Peyer's patch (tissue), 4 donors: ENCODE data around the gene RASSF3. TPM values are rescaled to one million over a fixed set of nuclear protein-coding genes. Genes with fewer than 3 reads are reported as not detected.

Experiments used
- DNase-seq, 3 donors: peaks; one replicate each; pipeline ENCODE4 v3.0.0-alpha.2; 2017 to 2019
- H3K27ac ChIP-seq, 4 donors: fragments of 200-600 bp; sonication (generic); one replicate each; pipeline ENCODE4 v1.5.1; 2016 to 2019
- H3K27me3 ChIP-seq, 2 donors: fragments of 200-600 bp; sonication (generic); one replicate each; pipeline ENCODE4 v1.5.1; 2019
- H3K36me3 ChIP-seq, 3 donors: fragments of 200-600 bp; sonication (generic); one replicate each; pipeline ENCODE4 v1.5.1; 2016 to 2019
- H3K4me1 ChIP-seq, 4 donors: fragments of 200-600 bp; sonication (generic); one replicate each; pipeline ENCODE4 v1.5.1; 2016 to 2019
- H3K4me3 ChIP-seq, 4 donors: fragments of 200-600 bp; sonication (generic); 1 replicate in 3 of 4; 2 replicates in 1 of 4; pipeline ENCODE4 v1.5.1; 2016 to 2019; ENCODE audit warnings: mild to moderate bottlenecking in 1 of 4
- H3K9me3 ChIP-seq, 4 donors: fragments of 200-600 bp; sonication (generic); one replicate each; pipeline ENCODE4 v1.5.1; 2016 to 2019; ENCODE audit warnings: mild to moderate bottlenecking in 1 of 4
- CTCF ChIP-seq, 6 experiments: fragments of 450-650 bp in 4 of 6; fragments of 200-600 bp in 2 of 6; sonication (generic) in 1 of 6; IDR thresholded peaks; one replicate each; pipeline ENCODE4 v1.5.1; 2017 to 2019; ENCODE audit warnings: antibody characterized with exemption in 6 of 6, mild to moderate bottlenecking in 3 of 6, moderate library complexity in 1 of 6
- POLR2A ChIP-seq, 2 donors: fragments of 450-650 bp; IDR thresholded peaks; one replicate each; pipeline ENCODE4 v1.5.1; 2017; ENCODE audit warnings: antibody characterized with exemption in 2 of 2, mild to moderate bottlenecking in 2 of 2, moderate library complexity in 2 of 2
- total RNA-seq, 4 donors: library from RNA; depleted of rRNA; stranded (reverse); fragments of >200 nt; gene quantifications; one replicate each; pipeline ENCODE4 v1.1.0, GENCODE V29; 2016

RASSF3 gene
- total RNA-seq, 4 donors from 2014 or later: 14.3 to 60.2 (median 27.2) TPM

GRCh38 chr12:64655141-64655540, 44.8 kb downstream of the RASSF3 start:
- Histone ChIP-seq H3K4me1 (peaks cover 0 to 39% (median 7%) of the 10 kb centered on the region in 4 donors), H3K27me3 (no peaks in the 10 kb centered on the region), H3K4me3 (no peak overlapping the region), H3K9me3 (no peaks in the 10 kb centered on the region), H3K27ac (no peak overlapping the region), H3K36me3 (no peaks in the 10 kb centered on the region)
- DNase-seq: no peak
- no peak for TF ChIP-seq CTCF (IDR thresholded peaks at IDR 0.05)
- no peak for TF ChIP-seq POLR2A (IDR thresholded peaks at IDR 0.05)

DNA sequence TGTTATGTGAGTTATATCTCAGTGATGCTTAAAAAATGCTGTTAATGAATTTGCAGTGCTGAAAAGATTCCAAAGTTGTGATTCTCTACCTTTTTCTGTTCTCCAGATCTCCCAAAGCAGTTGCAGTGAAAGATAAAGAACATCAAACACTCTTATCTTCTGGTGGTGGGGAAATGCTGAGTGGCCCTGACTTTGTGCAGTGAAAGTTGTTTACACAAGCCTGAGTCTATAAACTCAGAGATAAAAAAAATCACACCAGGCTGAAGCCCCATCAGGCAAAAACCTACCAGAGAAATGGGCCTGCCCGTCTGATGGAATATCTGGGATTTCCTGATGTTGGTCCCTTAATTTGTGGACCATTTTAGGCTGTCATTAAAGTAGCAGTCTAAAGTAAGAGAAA, 46.1 kb downstream of the RASSF3 start:
- Histone ChIP-seq H3K27me3 (no peaks in the 10 kb centered on the region), H3K27ac (no peak overlapping the region), H3K36me3 (no peaks in the 10 kb centered on the region), H3K4me3 (no peak overlapping the region), H3K9me3 (no peaks in the 10 kb centered on the region), H3K4me1 (peaks cover 0 to 35% (median 5%) of the 10 kb centered on the region in 4 donors)
- TF ChIP-seq CTCF (IDR thresholded peaks at IDR 0.05) (no peak), POLR2A (IDR thresholded peaks at IDR 0.05) (no peak)
- DNase-seq: no peak

DNA sequence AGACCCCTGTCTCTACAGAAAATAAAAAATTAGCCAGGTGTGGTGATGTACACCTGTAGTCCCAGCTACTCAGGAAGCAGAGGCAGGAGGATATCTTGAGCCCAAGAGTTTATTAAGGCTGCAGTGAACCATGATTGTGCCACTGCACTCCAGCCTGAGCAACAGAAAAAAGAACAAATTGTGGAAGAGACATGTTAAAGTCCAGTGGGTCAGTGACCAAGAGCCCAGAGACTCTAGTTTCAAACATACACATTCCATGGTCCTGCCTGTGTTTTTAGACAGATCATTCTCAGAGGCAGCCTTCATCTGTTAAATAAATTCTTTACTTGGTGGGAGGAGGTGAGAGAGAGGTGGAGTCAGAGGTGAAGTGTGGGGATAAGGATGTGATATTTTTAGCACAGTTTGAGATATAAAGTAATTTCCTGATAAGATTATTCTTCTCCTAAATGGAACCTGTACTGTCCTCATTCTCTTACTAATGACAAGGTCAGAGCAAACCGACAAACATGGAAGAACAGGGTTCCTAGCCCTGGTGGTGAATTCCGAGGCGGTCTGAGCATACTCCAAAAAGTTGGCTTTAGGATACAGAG, 48.7 kb downstream of the RASSF3 start:
- no peaks in the 10 kb centered on the region for H3K9me3 ChIP-seq
- DNase-seq: no peak
- peak overlapping the region in 2 of 4 donors; percentile 6 to 46 for H3K27ac ChIP-seq
- H3K4me1 ChIP-seq: peaks cover 0 to 24% (median 5%) of the 10 kb centered on the region in 4 donors
- no peak for TF ChIP-seq CTCF (IDR thresholded peaks at IDR 0.05)
- TF ChIP-seq POLR2A (IDR thresholded peaks at IDR 0.05): no peak
- no peaks in the 10 kb centered on the region for H3K36me3 ChIP-seq
- H3K4me3 ChIP-seq: no peak overlapping the region
- no peaks in the 10 kb centered on the region for H3K27me3 ChIP-seq

GRCh38 chr12:64660237-64661018, 50.1 kb downstream of the RASSF3 start:
- H3K27me3 ChIP-seq: no peaks in the 10 kb centered on the region
- DNase-seq: peak in 1 of 3 donors; percentile 9
- TF ChIP-seq POLR2A (IDR thresholded peaks at IDR 0.05): no peak
- TF ChIP-seq CTCF (IDR thresholded peaks at IDR 0.05): no peak
- no peaks in the 10 kb centered on the region for H3K36me3 ChIP-seq
- H3K4me1 ChIP-seq: peaks cover 0 to 22% (median 6%) of the 10 kb centered on the region in 4 donors
- no peaks in the 10 kb centered on the region for H3K9me3 ChIP-seq
- no peak overlapping the region for H3K27ac ChIP-seq
- H3K4me3 ChIP-seq: no peak overlapping the region

DNA sequence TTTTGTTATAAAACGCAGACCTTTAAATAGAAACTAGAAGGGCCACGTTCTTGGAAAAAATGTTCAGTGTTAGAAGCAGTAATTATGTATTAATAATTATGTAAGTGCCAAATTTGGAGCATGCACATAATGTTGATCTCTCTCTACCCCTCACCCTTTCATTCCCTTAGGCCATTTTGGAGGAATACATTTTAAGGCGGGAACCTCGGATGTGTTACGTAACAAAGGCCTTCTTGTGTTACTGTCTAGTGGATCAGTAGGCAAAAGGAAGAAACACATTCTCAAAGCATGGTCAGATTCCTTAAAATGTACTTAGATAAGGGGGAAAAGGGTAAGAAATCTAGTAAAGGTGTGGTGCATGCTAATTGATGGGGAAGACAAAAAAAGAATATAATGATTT, 52.7 kb downstream of the RASSF3 start:
- H3K27me3 ChIP-seq: no peaks in the 10 kb centered on the region
- H3K36me3 ChIP-seq: no peaks in the 10 kb centered on the region
- no peak for TF ChIP-seq POLR2A (IDR thresholded peaks at IDR 0.05)
- no peak for TF ChIP-seq CTCF (IDR thresholded peaks at IDR 0.05)
- H3K4me1 ChIP-seq: peaks cover 3 to 45% (median 14%) of the 10 kb centered on the region in 4 donors
- H3K4me3 ChIP-seq: no peak overlapping the region
- H3K9me3 ChIP-seq: no peaks in the 10 kb centered on the region
- no peak for DNase-seq
- H3K27ac ChIP-seq: no peak overlapping the region
